Breast epithelium (tissue), 3 donors: ENCODE measurements around the gene SPTLC2.

Experiments
- POLR2A ChIP-seq: fragments of 450-650 bp; IDR thresholded peaks from one replicate; pipeline ENCODE4 v1.6.1; 2016; ENCODE audit warnings: antibody characterized with exemption, mild to moderate bottlenecking, moderate library complexity
- TF ChIP-seq, protein P1 (sequence below), 3 donors: fragments of 450-650 bp; IDR thresholded peaks; one replicate each; pipeline ENCODE4 v1.5.1; 2016 to 2017; ENCODE audit warnings: antibody characterized with exemption in 3 of 3, mild to moderate bottlenecking in 3 of 3, moderate library complexity in 3 of 3

- TF ChIP-seq, protein P1, sequence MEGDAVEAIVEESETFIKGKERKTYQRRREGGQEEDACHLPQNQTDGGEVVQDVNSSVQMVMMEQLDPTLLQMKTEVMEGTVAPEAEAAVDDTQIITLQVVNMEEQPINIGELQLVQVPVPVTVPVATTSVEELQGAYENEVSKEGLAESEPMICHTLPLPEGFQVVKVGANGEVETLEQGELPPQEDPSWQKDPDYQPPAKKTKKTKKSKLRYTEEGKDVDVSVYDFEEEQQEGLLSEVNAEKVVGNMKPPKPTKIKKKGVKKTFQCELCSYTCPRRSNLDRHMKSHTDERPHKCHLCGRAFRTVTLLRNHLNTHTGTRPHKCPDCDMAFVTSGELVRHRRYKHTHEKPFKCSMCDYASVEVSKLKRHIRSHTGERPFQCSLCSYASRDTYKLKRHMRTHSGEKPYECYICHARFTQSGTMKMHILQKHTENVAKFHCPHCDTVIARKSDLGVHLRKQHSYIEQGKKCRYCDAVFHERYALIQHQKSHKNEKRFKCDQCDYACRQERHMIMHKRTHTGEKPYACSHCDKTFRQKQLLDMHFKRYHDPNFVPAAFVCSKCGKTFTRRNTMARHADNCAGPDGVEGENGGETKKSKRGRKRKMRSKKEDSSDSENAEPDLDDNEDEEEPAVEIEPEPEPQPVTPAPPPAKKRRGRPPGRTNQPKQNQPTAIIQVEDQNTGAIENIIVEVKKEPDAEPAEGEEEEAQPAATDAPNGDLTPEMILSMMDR (IDR thresholded peaks at IDR 0.05), result no peak
- TF ChIP-seq POLR2A, result no peak
Measured at GRCh38 chr14:77508876-77509275, 107.6 kb downstream of the SPTLC2 start.
